Prostate gland (tissue), 2 donors: Measurements from ENCODE around the gene ZNF132.

Experiments used
- CTCF ChIP-seq, 4 experiments: fragments of 200-600 bp in 2 of 4; fragments of 450-650 bp in 2 of 4; sonication (generic) in 2 of 4; IDR thresholded peaks; 1 replicate in 3 of 4; 2 replicates in 1 of 4; pipeline ENCODE4 v1.5.1; 2016 to 2019; ENCODE audit warnings: antibody characterized with exemption in 4 of 4, mild to moderate bottlenecking in 2 of 4, moderate library complexity in 2 of 4
- POLR2A ChIP-seq: fragments of 450-650 bp; IDR thresholded peaks from one replicate; pipeline ENCODE4 v1.6.1; 2016; ENCODE audit warnings: antibody characterized with exemption, mild to moderate bottlenecking
- POLR2AphosphoS5 ChIP-seq: sonication (generic); formaldehyde crosslinking; IDR thresholded peaks from one replicate; pipeline ENCODE4 v1.6.1; 2017; ENCODE audit warnings: antibody characterized with exemption

- TF ChIP-seq CTCF (IDR thresholded peaks at IDR 0.05), result no peak
- TF ChIP-seq POLR2AphosphoS5, result no peak
- no peak for TF ChIP-seq POLR2A
Observed at GRCh38 chr19:58455306-58455705, 15.4 kb upstream of the ZNF132 start.
